ENCODE data around the gene SLC52A3. TPM values are rescaled to one million over a fixed set of nuclear protein-coding genes. Genes with fewer than 3 reads are reported as not detected.

SLC52A3 gene
- polyA plus RNA-seq, 1 donor from 2014 or later: not detected

- Histone ChIP-seq H3K27me3 (ENCODE audit: insufficient read depth, low read depth, low read length) (no peaks in the 10 kb centered on the region), H3K36me3 (ENCODE audit: insufficient read depth, low read length) (no peaks in the 10 kb centered on the region), H3K79me2 (replicated peaks; ENCODE audit: insufficient read depth, low read length) (no peaks in the 10 kb centered on the region), H3K9ac (ENCODE audit: low read length) (no peak overlapping the region), H3F3A (ENCODE audit: insufficient read depth, low read length, poor library complexity, severe bottlenecking) (no peaks in the 10 kb centered on the region), H3K27ac (ENCODE audit: low read length) (no peak overlapping the region), H3K4me2 (ENCODE audit: low read length) (no peak overlapping the region), H3K9me3 (ENCODE audit: low read length) (no peaks in the 10 kb centered on the region), H3K9me2 (ENCODE audit: insufficient read depth, low read length) (no peaks in the 10 kb centered on the region), H4K20me1 (ENCODE audit: insufficient read depth) (no peaks in the 10 kb centered on the region), H2AFZ (ENCODE audit: low read depth, low read length) (no peak overlapping the region), H3K4me3 (ENCODE audit: low read length) (no peak overlapping the region)
- TF ChIP-seq, protein P1, sequence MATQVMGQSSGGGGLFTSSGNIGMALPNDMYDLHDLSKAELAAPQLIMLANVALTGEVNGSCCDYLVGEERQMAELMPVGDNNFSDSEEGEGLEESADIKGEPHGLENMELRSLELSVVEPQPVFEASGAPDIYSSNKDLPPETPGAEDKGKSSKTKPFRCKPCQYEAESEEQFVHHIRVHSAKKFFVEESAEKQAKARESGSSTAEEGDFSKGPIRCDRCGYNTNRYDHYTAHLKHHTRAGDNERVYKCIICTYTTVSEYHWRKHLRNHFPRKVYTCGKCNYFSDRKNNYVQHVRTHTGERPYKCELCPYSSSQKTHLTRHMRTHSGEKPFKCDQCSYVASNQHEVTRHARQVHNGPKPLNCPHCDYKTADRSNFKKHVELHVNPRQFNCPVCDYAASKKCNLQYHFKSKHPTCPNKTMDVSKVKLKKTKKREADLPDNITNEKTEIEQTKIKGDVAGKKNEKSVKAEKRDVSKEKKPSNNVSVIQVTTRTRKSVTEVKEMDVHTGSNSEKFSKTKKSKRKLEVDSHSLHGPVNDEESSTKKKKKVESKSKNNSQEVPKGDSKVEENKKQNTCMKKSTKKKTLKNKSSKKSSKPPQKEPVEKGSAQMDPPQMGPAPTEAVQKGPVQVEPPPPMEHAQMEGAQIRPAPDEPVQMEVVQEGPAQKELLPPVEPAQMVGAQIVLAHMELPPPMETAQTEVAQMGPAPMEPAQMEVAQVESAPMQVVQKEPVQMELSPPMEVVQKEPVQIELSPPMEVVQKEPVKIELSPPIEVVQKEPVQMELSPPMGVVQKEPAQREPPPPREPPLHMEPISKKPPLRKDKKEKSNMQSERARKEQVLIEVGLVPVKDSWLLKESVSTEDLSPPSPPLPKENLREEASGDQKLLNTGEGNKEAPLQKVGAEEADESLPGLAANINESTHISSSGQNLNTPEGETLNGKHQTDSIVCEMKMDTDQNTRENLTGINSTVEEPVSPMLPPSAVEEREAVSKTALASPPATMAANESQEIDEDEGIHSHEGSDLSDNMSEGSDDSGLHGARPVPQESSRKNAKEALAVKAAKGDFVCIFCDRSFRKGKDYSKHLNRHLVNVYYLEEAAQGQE (IDR thresholded peaks at IDR 0.05; ENCODE audit: borderline replicate concordance): no peak
- no peak for TF ChIP-seq EP300 (conservative IDR thresholded peaks at IDR 0.05; ENCODE audit: poor library complexity, severe bottlenecking)
- no peak for TF ChIP-seq TAF1 (IDR thresholded peaks at IDR 0.05; ENCODE audit: low read depth)
- TF ChIP-seq RAD21 (conservative IDR thresholded peaks at IDR 0.05): no peak
- no peak for TF ChIP-seq EZH2 (IDR thresholded peaks at IDR 0.05; ENCODE audit: borderline replicate concordance, insufficient read depth, low read length, poor library complexity, severe bottlenecking)
- no peak for TF ChIP-seq MXI1 (conservative IDR thresholded peaks at IDR 0.05; ENCODE audit: poor library complexity, severe bottlenecking)
- TF ChIP-seq SMC3 (conservative IDR thresholded peaks at IDR 0.05; ENCODE audit: poor library complexity): no peak
- TF ChIP-seq POLR2AphosphoS5 (IDR thresholded peaks at IDR 0.05): no peak
- TF ChIP-seq CTCF (IDR thresholded peaks at IDR 0.05; ENCODE audit: poor library complexity, severe bottlenecking): no peak
Measured at GRCh38 chr20:774016-774659, 5.8 kb upstream of the SLC52A3 start.

DNA sequence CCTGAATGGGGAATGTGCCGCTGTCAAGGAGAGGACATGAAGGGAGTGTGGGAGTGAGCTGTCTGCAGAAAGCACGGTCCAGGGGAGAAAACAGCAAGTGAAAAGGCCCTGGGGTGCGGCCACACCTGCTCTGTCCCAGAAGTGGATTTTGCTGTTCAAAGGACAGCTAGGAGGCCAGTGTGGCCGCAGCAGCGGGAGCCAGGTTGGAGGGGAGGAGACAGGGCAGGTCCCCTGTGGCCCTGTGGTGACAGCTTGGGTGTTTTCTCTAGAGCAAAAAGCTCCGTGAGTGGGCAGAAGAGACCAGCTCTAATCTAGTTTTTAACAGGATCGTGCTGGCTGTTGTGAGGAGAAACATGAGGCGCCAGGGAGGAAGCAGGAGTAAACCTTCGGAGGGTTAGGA, 4.5 kb upstream of the SLC52A3 start:
- Histone ChIP-seq H3K79me2 (replicated peaks; ENCODE audit: insufficient read depth, low read length) (no peaks in the 10 kb centered on the region), H3K4me3 (ENCODE audit: low read length) (no peak overlapping the region), H3K9me2 (ENCODE audit: insufficient read depth, low read length) (no peaks in the 10 kb centered on the region), H3K27me3 (ENCODE audit: insufficient read depth, low read depth, low read length) (no peaks in the 10 kb centered on the region), H4K20me1 (ENCODE audit: insufficient read depth) (no peaks in the 10 kb centered on the region), H3K36me3 (ENCODE audit: insufficient read depth, low read length) (no peaks in the 10 kb centered on the region), H2AFZ (ENCODE audit: low read depth, low read length) (no peak overlapping the region), H3F3A (ENCODE audit: insufficient read depth, low read length, poor library complexity, severe bottlenecking) (no peaks in the 10 kb centered on the region), H3K9me3 (ENCODE audit: low read length) (no peaks in the 10 kb centered on the region), H3K4me2 (ENCODE audit: low read length) (no peak overlapping the region), H3K27ac (ENCODE audit: low read length) (no peak overlapping the region), H3K9ac (ENCODE audit: low read length) (no peak overlapping the region)
- TF ChIP-seq RAD21 (conservative IDR thresholded peaks at IDR 0.05) (no peak), SMC3 (conservative IDR thresholded peaks at IDR 0.05; ENCODE audit: poor library complexity) (no peak), POLR2AphosphoS5 (IDR thresholded peaks at IDR 0.05) (no peak), EP300 (conservative IDR thresholded peaks at IDR 0.05; ENCODE audit: poor library complexity, severe bottlenecking) (no peak)
